ENCODE data around the gene ING1. TPM values are rescaled to one million over a fixed set of nuclear protein-coding genes. Genes with fewer than 3 reads are reported as not detected.

Gene ING1
- polyA plus RNA-seq, 1 donor (not counting 4 experiments of a cell fraction or from before 2014, with no cell fraction given): 6.4 TPM

DNA sequence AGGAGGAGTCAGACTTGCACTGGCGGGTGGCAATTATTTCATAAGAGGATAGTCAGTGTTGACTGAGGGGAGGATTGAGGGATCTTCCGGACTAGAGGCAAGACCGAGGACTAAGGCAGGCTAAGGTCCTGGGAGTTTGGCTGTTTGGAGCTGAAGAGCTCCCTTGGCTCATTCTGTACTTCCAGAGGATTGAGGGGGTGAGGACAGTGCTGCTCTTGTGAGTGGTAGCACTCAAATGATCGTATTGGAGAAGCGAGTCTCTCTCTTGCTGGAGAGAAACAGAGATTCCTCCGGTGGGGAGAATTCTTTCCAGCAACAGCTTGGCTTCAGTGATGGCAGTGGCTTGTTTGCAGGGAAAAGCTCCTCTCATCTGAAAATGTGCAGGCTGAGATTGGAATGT lies 47.1 kb downstream of the ING1 start:
- FAIRE-seq: no peak
- H3K9me3 ChIP-seq (ENCODE audit: control insufficient read depth, low read depth, low read length): no peaks in the 10 kb centered on the region
- dilution Hi-C loops (cut with MboI; ENCODE audit: extremely low pct_ligation_motif_present, low sequenced_read_pairs): no loop called here
- H3K9ac ChIP-seq (ENCODE audit: control insufficient read depth, extremely low read depth, insufficient read depth, low read length): no peak overlapping the region
- no peak overlapping the region for H2AFZ ChIP-seq (ENCODE audit: control insufficient read depth, low read length)
- H4K20me1 ChIP-seq (ENCODE audit: control insufficient read depth, extremely low read depth, insufficient read depth, low read length): no peaks in the 10 kb centered on the region
- H3K4me2 ChIP-seq (ENCODE audit: control insufficient read depth, extremely low read depth, insufficient read depth, low read depth, low read length): no peak overlapping the region
- H3K4me1 ChIP-seq (ENCODE audit: control insufficient read depth, extremely low read depth, insufficient read depth, low read length): no peaks in the 10 kb centered on the region
- H3K4me3 ChIP-seq (ENCODE audit: control insufficient read depth in 2 of 3, extremely low read depth in 1 of 3, insufficient read depth in 2 of 3, low read depth in 1 of 3, low read length in 3 of 3): no peak overlapping the region
- no peaks in the 10 kb centered on the region for H3K79me2 ChIP-seq (ENCODE audit: control insufficient read depth, insufficient read depth, low read length)
- H3K9me1 ChIP-seq (ENCODE audit: control insufficient read depth, extremely low read depth, insufficient read depth, low read length): no peaks in the 10 kb centered on the region
- no peaks in the 10 kb centered on the region for H3K36me3 ChIP-seq (ENCODE audit: control insufficient read depth in 2 of 2, extremely low read depth in 1 of 2, insufficient read depth in 2 of 2, low read length in 2 of 2)
- no peak for DNase-seq (ENCODE audit: low read depth, low spot score)
- TF ChIP-seq, protein P1, sequence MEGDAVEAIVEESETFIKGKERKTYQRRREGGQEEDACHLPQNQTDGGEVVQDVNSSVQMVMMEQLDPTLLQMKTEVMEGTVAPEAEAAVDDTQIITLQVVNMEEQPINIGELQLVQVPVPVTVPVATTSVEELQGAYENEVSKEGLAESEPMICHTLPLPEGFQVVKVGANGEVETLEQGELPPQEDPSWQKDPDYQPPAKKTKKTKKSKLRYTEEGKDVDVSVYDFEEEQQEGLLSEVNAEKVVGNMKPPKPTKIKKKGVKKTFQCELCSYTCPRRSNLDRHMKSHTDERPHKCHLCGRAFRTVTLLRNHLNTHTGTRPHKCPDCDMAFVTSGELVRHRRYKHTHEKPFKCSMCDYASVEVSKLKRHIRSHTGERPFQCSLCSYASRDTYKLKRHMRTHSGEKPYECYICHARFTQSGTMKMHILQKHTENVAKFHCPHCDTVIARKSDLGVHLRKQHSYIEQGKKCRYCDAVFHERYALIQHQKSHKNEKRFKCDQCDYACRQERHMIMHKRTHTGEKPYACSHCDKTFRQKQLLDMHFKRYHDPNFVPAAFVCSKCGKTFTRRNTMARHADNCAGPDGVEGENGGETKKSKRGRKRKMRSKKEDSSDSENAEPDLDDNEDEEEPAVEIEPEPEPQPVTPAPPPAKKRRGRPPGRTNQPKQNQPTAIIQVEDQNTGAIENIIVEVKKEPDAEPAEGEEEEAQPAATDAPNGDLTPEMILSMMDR (optimal IDR thresholded peaks at IDR 0.05 in 1 of 3, IDR thresholded peaks at IDR 0.05 in 1 of 3, conservative IDR thresholded peaks at IDR 0.05 in 1 of 3; ENCODE audit: extremely low read depth in 1 of 3, insufficient read depth in 2 of 3, low read length in 3 of 3): no peak
- no peak for TF ChIP-seq EZH2 (IDR thresholded peaks at IDR 0.05; ENCODE audit: low read length)
- H3K27ac ChIP-seq (ENCODE audit: control insufficient read depth, insufficient read depth, low read length): no peak overlapping the region
- H3K27me3 ChIP-seq (ENCODE audit: control insufficient read depth, extremely low read depth, insufficient read depth, low read length): peaks cover 4% of the 10 kb centered on the region

DNA sequence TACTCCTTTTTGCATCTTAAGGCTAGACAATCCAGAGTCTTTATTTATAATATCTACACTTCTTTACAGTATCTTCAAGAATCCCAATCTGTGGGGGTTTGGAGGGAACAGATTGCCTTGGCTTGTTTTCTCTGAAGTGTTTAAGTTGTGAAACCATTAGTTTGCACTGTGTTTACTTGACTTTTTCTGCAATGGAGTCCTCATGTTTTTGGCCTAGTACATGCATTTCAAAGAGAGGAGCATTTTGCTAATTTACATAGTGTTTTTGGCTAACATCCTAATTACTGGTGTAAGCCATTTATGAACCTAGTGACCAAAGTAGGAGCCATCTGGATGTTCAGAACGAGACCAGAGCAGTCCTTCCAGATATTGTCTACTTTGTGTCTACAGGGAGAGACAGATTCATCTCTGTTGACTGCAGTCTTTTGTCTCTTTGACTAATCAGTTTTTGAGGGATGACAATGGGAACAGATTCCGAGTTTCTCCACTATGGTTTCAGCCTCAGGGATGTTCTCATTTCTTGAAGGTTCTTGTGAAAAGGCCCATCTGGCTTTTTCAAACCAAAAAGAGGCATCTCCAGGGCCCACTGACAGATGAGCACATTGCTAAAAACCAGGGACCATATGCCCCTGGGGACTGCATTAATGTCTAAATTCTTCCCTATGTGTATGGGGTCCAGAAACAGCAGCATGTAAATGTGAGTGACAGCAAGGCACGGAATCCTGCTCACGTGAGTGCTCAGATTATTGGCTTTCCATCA lies 53.4 kb downstream of the ING1 start:
- DNase-seq (ENCODE audit: low read depth, low spot score): no peak
- Histone ChIP-seq H3K4me1 (ENCODE audit: control insufficient read depth, extremely low read depth, insufficient read depth, low read length) (no peaks in the 10 kb centered on the region), H3K9me1 (ENCODE audit: control insufficient read depth, extremely low read depth, insufficient read depth, low read length) (no peaks in the 10 kb centered on the region), H3K9ac (ENCODE audit: control insufficient read depth, extremely low read depth, insufficient read depth, low read length) (no peak overlapping the region), H3K79me2 (ENCODE audit: control insufficient read depth, insufficient read depth, low read length) (no peaks in the 10 kb centered on the region), H4K20me1 (ENCODE audit: control insufficient read depth, extremely low read depth, insufficient read depth, low read length) (no peaks in the 10 kb centered on the region), H3K27ac (ENCODE audit: control insufficient read depth, insufficient read depth, low read length) (no peak overlapping the region), H3K4me3 (ENCODE audit: control insufficient read depth in 2 of 3, extremely low read depth in 1 of 3, insufficient read depth in 2 of 3, low read depth in 1 of 3, low read length in 3 of 3) (no peak overlapping the region), H3K36me3 (ENCODE audit: control insufficient read depth in 2 of 2, extremely low read depth in 1 of 2, insufficient read depth in 2 of 2, low read length in 2 of 2) (no peaks in the 10 kb centered on the region), H3K27me3 (ENCODE audit: control insufficient read depth, extremely low read depth, insufficient read depth, low read length) (peaks cover 12% of the 10 kb centered on the region), H3K4me2 (ENCODE audit: control insufficient read depth, extremely low read depth, insufficient read depth, low read depth, low read length) (no peak overlapping the region), H3K9me3 (ENCODE audit: control insufficient read depth, low read depth, low read length) (no peaks in the 10 kb centered on the region), H2AFZ (ENCODE audit: control insufficient read depth, low read length) (no peak overlapping the region)
- no peak for TF ChIP-seq EZH2 (IDR thresholded peaks at IDR 0.05; ENCODE audit: low read length)
- TF ChIP-seq, protein P1 (optimal IDR thresholded peaks at IDR 0.05 in 1 of 3, IDR thresholded peaks at IDR 0.05 in 1 of 3, conservative IDR thresholded peaks at IDR 0.05 in 1 of 3; ENCODE audit: extremely low read depth in 1 of 3, insufficient read depth in 2 of 3, low read length in 3 of 3): no peak
- no peak for FAIRE-seq
- dilution Hi-C loops (cut with MboI; ENCODE audit: extremely low pct_ligation_motif_present, low sequenced_read_pairs): no loop called here

Data from keratinocyte (primary cell).